Stimulated activated CD4-positive, alpha-beta T cell treated with anti-CD3 and anti-CD28 coated beads, Interleukin-15, amount 100 ng/mL, for 1 hour (primary cell): ENCODE data around the gene ZNF91.
"Not testable (repeated sequence)": the region's sequence is repeated elsewhere in the genome, so short reads cannot be mapped to it uniquely, and the experiment has no call there.

Source experiments
- DNase-seq, 2 donors: peaks; one replicate each; pipeline ENCODE4 v3.0.0-alpha.2; 2020; ENCODE audit warnings: low read depth in 1 of 2, low spot score in 1 of 2

The ZNF91 gene

DNA sequence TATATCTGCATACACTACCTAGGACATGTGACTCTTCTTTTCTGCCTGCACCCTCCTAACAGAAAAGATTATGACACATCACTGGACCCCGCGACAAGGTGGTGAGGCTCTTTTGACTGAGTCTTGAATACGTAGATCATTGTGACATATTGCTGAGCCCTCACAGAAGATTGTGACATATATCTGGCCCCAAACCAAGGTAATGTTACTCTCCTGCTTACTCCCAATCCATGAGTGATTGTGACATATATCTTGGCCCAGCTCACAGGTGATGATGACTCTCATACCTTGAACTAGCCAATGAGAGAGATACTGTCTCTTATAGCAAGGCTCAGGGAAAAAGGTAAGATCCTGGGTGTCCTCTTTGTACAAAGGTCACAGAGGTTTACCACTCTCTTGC lies 75.7 kb downstream of the ZNF91 start:
- not testable (repeated sequence) for DNase-seq

DNA sequence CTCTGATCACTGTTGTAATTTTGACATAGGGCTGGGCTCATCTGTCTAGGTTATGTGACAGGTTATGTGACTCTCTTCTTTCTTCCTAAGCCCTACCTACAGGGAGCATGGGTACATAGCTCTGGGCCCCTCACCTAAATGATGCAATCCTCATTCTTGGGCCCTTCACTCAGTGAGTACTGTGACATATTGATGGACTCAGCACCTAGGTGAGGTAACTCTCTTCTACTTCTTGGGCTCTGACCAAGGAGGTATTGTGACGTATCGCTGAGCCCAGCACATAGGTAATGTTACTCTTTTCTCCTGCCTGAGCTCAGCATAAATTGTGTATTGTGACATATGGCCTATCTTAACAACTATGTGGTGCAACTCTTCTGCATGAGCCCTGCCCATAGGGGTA lies 76.3 kb downstream of the ZNF91 start:
- DNase-seq: not testable (repeated sequence)

DNA sequence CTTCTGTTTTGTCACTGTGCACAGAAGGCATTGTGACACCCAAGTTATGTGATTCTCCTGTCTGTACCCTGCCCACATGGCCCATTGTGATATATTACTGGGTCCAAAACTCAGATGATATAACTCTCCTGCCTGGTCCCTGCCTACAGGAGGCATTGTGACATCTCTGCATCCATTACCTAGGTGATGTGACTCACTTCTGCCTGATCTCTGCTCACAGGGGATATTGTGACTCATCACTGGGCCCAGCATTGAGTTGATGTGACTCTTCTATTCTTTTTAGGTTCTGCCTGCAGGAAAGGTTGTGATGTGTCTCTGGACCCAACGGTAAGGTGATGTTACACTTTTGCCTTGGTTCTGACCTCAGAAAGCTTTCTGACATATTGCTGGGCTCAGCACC lies 77.1 kb downstream of the ZNF91 start:
- DNase-seq: no peak

GRCh38 chr19:23315286-23315685 lies 80.0 kb downstream of the ZNF91 start:
- DNase-seq: no peak

DNA sequence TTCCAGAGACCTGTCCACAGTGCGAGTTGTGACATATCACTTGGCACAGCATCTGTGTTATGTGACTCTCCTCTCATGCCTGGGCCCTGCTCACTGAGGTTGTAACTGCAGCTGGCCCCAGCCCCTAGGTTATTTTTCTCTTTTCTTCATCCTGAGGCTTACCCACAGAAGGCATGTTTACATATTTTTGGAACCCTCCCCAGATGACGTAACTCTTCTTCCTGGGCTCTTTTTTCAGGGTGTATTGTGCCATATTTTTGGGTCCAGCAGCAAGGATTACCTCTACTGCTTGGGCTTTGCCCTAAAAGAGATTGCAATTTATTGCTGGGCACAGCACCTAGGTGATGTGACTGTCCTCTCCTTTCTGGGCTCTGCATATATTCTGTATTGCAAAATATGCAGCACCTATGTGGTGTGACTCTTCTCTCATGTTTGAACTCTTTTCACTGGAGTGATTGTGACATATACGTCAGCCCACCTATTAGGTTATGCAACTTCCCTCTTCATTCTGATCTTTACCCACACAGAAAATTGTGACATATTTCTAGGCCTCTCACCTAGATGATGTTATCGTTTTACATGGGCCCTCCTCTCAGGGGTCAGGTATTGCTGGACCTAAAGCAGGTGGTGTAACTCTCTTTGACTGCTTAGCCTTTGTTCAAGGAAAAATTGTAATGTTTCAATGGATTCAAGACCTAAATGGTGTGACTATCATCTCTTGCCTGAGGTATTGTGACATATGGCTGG lies 80.6 kb downstream of the ZNF91 start:
- DNase-seq: no peak

- DNase-seq: no peak
These were observed 82.1 kb downstream of the ZNF91 start for GRCh38 chr19:23313196-23313595.

- no peak for DNase-seq
These were observed 82.8 kb downstream of the ZNF91 start for GRCh38 chr19:23312515-23312914.

- no peak for DNase-seq
These were observed 83.7 kb downstream of the ZNF91 start for GRCh38 chr19:23311551-23311950.

DNA sequence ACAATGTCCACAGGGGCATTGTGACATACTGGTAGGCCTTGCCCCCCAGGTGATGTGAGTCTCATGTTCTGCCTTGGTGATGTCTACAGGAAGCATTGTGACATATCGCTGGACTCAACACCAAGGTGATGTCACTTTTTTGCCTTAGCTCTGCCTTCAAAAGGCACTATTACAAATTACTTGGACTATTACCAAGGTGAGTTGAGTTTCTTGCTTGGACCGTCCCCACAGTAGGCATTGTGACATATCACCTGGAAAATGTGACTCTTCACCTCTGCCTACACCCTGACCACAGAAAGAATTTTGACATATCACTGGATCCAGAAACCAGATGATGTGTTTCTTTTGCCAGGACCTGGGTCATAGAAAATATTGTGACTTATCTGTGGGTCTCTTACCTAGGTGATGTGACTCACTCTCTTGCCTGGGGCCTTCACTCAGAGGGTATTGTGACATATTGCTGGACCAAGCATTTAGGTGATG lies 84.5 kb downstream of the ZNF91 start:
- no peak for DNase-seq

DNA sequence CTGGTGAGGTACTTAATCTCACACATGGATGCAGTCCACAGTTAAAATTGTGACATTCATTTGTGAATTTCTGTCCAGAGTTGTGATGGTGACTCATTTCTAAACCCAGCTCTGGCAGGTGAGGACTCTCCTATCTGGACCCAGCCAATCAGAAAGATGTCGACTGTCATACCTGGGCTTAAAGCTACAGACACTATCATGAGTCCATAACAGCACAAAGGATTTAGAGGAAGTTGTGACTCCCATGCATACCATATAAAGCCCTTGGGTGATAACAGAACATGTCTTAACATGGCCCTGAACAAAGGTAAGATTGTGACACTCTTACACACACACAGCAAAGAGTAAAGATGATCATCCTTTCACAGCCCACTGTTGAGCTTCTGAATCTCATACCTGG lies 85.3 kb downstream of the ZNF91 start:
- DNase-seq: no peak

DNA sequence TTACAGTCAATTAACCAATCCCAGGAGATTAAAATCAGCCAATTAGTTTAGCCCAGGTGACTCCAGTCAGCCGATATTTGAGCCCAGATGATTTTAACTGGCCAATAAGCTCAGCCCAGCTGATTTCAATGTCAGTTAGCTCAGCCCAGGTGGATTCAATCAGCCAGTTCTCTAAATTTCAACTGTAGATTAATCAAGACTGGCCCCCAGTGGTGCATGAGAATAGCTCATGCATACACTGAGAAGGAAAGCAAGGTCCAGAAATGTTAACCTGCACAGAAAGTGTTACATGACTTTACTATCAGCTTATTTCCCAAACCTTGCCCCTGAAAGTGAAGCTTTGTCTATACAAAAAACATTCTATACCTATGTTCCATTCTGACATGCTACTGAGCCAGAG lies 89.7 kb downstream of the ZNF91 start:
- no peak for DNase-seq

DNA sequence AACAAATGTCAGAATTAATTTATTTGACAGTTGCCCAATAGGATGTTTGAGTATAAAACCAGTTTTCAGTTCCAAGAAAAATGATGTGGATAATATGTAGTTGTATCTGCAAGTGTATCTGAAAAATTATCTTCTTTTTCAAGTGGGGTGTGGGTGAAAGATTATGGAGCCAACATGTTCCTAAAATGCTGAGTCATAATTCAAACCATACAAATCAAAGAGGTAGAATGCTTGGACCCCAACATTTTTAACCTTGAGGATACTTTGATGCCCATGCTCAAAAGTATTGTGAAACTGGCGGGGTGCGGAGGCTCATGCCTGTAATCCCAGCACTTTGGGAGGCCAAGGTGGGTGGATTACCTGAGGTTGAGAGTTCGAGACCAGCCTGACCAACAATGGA lies 91.0 kb downstream of the ZNF91 start:
- no peak for DNase-seq

DNA sequence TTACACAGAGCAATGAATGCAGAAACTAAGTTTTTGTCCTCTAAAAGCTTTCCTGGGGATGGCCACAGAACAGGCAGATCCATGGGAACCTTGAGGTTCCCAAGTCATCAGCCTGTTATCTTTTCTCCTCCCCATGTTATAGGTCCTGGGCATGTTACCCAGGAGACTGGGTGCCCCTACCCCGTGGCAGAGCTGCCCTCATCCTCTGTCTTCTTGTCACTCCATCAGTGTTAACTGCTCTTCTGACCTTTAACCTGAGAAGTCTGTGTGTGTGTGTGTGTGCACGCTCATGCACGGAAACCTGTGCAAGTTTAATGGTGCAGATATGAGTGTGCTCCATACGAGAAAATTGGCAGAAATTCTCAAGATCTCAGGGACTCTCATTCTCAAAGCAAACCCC lies 101.1 kb downstream of the ZNF91 start:
- no peak for DNase-seq

- not testable (repeated sequence) for DNase-seq
These were observed 105.3 kb downstream of the ZNF91 start for GRCh38 chr19:23289966-23290365.
